GM20431 (cell line): ENCODE measurements around the gene PRSS53.

Experiments used
- in situ Hi-C: fragments of 300-500 bp; cut with MseI, MboI; formaldehyde crosslinking; loops from one replicate; pipeline ENCODE4 v1.15.0; 2020; ENCODE audit warnings: low sequenced_read_pairs; ENCODE audit not compliant: unreplicated experiment

Gene PRSS53

DNA sequence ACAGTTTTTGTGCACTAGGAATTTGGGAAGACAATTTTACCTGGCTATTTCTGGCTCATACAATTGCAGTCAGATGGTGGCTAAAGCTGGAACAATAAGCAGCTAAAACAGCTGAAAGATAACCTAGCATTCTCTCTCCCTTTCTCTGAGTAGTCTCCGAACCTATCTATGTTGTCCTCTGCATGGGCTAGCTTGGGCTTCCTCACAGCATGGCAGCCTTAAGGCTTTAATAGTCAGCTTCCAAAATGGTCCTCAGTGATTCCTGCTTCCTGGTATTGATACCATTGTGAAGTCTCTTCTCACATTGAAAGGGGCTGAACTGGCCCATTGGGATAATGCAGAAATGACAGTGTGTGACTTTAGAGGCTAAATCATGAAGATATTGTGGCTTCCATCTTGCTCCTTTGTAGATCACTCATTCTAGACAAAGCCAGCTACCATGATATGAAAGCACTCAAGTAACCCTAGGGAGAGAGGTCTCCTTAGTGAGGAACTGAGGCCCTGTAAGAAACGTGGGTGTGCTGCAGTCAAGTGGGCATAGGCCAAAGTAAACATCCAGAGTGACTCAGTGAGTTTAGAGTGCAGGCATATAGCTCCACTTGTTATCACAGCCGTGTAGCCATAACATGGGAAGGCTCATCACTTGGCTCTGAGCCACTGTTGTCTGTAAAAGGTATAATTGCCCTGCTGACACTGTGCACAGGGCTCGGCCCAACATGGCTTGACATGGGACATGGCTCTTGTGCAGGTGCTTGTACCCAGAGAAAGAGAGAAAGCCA, 11.3 kb upstream of the PRSS53 start:
- in situ Hi-C loops, result no loop called here

DNA sequence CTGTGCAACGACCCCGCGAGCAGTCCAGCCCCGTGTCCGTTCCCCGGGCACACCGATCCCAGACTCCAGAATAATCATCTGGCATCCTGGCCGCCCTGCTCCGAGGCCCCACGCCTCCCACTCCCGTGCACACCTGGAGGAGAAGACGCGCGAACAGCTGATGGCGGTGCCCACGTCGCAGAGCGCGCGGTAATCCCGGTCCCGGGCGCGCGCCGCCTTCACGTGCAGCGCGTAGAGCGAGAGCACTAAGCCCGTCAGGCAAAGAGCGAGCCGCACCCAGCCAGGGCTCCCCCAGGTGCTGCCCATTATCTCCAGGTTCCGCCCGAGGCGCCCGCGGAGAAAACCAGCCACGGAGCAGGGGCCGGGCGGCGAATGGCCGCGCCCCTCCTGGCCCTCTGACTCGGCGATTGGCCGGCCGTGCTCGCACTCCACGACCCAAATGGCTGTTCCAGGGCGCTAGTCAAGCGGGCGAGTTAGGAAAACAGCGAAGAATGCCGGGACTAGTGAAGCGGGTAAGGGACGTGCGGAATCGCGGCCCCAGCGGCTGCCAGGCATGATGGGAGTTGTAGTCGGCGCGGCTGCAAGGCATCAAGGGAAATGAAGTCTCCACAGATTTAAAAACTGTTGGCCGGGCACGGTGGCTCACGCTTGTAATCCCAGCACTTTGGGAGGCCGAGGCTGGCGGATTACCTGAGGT, 5.8 kb upstream of the PRSS53 start, which contains the start of gene VKORC1:
Gene VKORC1 (minus strand): TSS at position 374 of the 697 bp plus-strand sequence. CDS start 68 bp downstream, at position 306.
- in situ Hi-C loops, result no loop called here

GRCh38 chr16:31094088-31094423, 5.3 kb upstream of the PRSS53 start:
- in situ Hi-C loops, result no loop called here

GRCh38 chr16:31093132-31093703, 4.5 kb upstream of the PRSS53 start:
- in situ Hi-C loops, result no loop called here

- in situ Hi-C loops, result no loop called here
These were observed 3.6 kb upstream of the PRSS53 start for GRCh38 chr16:31092330-31092729.

- in situ Hi-C loops, result no loop called here
These were observed 1.8 kb upstream of the PRSS53 start for GRCh38 chr16:31090540-31090939.

GRCh38 chr16:31089199-31089598, 456 bp upstream of the PRSS53 start:
- in situ Hi-C loops, result no loop called here

DNA sequence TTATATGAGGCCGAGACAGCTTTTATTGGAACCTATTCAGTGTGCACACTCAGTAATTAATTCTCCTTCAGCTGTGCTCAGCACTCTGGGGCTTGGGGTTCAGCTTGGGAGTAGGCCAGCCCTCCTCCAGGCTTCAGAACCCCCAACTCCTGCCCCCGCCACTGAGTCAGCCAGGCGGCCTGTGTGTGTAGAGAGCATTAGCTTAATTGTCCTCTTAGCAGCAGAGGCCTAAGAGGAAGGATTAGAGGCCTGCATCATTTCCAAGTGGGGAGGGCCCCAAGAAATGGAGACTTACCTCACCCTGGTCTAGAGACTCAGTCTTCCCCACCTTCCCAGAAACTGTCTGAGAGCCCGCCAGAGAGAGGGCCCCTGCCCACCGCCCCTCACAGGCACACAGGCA, 772 bp downstream of the PRSS53 start:
- in situ Hi-C loops, result no loop called here

DNA sequence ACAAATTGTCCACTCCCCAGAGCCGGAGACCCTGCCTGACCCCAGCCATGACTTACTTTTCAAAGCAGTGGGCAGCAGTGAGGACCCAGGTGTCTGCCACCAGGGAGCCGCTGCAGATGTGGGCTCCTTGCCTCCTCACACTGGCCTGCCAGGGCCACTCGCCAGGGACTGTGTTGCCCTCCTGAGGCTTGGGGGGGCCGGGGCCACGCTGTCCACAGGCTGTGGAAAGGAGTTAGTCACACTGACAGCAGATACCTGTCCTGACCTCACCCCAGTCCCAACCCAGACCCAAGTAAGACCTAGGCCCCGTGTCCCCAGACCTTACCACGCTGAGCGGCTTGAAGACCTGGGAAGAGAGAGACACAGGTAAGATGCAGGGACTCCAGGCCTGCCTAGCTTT, 1.3 kb downstream of the PRSS53 start:
- in situ Hi-C loops, result no loop called here

DNA sequence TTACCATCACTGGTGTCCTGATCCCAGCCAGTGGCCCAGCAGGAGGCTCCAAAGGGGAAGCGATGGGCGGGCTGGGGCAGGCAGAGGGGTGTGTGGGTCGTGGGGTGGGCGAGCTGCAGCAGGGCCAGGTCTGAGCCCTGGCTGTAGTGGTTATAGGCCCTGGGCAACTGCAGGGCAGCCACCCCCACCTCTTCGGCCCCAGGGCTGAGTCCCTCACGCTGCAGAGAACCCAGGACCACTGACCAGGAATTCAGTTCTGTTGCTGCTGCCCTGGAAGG, 2.2 kb downstream of the PRSS53 start:
- in situ Hi-C loops, result no loop called here

DNA sequence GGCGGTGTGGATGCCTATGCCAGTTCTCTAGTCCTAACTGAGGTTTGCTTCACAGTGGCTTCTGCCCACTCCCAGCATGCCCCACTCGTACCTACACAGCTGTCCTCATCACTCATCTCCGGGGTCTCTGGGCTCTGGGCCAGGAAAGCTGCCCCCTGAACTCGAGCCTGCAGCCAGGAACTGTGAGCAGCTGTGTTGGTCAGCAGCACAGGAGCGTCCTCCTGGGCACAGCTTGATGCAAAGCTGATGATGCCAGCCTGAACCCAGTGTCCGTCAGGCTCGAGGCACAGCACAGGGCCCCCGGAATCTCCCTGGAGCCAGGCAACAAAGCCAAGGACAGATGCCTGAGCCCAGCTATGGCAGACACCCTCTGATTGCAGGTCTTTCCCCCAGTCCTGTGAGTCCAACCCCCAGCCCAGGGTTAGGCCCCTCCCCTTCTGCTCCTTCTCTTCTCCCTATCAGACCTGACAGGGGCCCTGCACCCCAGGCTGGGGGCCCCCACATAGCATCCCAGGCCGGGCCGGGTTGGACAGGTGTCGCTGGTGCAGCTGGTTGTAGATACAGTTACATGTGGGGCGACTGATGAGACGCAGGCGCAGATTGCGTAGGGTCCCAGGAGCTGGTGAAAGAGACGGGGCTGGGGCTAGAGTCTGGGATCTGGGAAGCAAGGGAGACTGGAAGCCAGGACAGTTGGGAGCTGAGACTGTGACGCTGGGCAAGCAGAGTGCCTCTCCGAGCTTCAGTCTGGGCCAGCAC, 2.7 kb downstream of the PRSS53 start:
- in situ Hi-C loops, result no loop called here

- in situ Hi-C loops, result no loop called here
These were observed 3.3 kb downstream of the PRSS53 start for GRCh38 chr16:31085411-31085810.

DNA sequence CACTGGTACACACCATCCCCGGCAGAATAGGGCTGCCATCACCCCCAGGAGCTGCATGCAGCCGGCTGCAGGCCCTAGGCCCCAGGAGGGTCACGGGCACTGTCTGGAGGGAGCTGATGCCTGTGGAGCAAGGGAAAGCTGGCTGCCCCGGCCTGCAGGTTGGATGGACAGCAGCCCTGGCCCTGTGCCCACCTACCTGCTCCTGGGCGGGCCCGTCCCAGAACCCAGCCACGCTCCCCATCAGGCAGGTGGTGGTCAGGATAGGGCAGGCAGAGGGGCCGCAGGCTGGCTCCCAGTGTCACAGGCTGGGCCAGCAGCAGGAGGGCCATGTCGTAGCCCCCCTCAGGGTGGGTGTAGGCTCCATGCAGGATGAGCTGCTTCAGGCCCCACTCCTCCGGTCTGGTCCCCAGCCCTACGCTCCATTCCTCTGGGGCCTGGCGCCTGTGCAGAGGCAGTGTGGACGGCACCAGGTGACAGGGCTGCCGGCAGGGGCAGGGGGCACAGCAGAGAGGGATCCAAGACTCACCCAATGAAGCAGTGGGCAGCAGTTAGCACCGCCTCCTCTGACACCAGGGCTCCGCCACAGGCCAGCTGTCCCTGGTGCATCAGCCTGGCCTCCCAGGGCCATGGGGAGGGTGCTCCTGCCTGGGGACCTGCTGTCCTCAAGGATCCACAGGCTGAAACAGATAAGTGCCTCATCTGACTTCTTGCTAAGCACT, 4.0 kb downstream of the PRSS53 start:
- in situ Hi-C loops, result no loop called here

DNA sequence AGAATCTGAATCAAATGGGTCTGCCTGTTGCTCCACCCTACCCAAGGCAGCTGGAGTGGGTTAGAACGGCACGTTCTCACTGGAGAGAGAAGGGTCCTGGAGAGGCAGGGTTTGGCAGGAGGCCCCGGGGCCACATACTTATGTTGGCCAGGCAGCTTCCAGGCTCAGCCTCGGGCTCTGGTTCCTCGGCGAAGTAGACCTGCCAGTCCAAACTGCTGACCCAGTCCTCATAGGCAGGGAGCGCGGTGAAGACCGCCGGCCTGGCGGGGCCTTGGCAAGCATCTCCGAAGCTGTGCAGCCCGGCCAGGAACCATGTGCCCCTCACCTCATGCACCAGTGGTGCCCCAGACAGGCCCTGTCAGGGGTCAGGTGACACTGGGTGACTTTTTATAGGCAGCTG, 4.8 kb downstream of the PRSS53 start:
- in situ Hi-C loops, result no loop called here

- in situ Hi-C loops, result no loop called here
These were observed 5.2 kb downstream of the PRSS53 start for GRCh38 chr16:31083556-31083955.

DNA sequence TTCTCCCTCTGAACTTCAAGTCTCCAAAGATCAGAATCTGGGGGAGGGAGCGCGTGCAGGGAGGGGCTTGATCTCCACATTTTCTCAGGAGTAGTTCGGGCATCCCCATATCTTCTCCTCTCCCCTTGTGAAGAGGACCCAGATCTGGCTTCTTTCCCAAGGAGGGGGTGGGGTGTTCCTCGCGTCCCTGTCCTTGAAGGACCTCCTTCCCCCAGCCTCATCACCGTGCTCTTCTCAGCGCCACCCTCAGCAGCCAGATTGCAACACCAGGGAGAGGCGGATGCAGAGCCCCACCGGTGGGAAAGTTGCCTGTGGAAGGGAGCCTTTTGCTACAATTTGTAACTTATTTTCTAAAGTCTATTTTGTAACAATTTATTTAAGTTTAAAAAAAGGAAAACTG, 5.7 kb downstream of the PRSS53 start:
- in situ Hi-C loops, result no loop called here

DNA sequence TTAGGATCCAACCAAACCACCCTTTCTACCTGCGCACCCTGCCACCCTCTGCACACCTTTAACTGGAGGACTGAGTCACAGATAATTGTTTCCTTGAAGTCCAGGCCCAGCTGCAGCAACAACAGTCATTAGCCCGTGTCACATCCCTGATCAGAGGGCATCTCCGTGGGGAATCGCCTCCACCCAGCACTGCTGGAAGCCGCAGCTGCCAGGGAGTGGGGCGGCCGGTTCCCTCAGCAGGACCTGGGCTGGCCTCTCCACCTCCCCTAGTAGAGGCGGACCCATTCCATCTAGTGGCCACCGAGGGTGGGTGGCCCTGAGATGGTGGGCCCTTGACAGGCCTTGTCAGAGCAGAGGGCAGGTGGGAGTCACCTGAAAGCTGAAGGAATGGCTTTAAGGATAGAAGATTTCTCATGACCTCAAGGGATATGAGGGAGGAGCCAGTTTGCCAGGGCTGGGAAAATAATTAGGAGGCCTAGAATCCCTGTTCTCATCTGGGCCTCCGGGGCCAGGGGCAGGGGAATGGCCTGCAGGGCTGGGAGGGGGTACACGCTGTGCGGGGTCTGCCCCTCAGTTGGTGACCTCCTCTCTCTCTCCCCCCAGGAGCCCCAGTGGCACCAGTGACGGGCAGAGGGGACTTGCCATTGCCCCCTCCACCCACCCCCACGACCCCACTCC, 6.2 kb downstream of the PRSS53 start:
- in situ Hi-C loops, result no loop called here

DNA sequence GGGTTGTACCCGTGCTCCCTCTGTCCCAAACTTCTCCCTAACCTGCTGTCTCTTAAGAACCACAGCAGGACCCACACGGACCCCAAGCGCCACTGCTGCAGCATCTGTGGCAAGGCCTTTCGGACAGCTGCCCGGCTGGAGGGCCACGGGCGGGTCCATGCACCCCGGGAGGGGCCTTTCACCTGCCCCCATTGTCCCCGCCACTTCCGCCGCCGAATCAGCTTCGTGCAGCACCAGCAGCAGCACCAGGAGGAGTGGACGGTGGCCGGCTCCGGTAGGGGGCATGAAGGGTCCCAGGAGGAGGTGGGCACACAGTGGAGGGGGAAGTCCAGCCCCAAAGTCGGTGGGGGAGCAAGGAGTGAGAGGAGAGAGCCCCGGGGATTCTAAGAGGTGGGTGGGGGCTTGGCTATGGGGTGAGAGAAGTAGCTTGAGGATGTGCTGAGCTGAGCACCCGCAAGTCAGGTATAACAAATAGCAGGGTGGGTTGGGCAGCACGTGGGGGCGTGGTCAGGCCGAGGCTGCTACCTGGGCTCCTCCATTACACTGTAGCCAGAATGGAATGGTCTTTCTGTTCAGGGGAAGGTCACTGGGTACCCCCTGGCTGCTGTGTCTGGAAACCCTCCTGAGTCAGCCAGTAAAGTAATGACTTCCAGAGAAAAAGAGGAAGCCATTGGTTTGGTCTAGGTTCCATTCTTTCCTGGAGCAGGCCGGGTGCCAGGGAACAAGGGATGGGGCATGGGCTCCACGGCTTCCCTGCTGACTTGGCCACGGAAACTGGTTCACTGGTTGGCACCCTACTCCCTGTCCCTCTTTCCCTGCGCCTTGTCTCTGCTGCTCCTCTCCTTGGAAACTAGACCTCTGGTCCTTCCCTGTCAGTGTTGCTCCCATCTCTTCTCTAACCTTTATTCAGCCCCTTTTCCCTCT, 7.1 kb downstream of the PRSS53 start:
- in situ Hi-C loops, result no loop called here
